Measurements from ENCODE around the gene ACR. TPM values are rescaled to one million over a fixed set of nuclear protein-coding genes. Genes with fewer than 3 reads are reported as not detected.
A peak's percentile ranks its signal among the peaks of the same experiment; 100 is the strongest.
"Not testable (repeated sequence)": the region's sequence is repeated elsewhere in the genome, so short reads cannot be mapped to it uniquely, and the experiment has no call there.

The ACR gene
- total and polyA plus RNA-seq, 2 of the 4 experiments (the other 2 are of a cell fraction) = not detected

DNA sequence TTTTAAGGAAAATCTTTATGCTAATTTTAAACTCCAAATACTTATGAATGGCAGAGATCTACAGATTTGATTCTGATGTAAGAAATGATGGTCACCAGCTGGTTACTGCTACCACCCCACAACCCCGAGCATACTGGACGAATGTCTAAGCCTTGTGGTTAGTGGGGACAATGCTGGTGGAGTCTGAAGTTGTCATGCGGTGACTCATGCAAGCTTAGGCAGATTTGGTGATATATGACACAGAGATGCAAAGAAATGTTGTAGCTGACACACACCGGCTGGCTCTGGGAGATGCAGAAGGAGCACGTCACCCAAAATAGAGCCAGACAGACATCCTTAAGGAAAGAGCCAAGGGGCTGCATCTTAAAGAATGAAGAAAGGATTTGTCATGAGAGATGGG, 48.9 kb downstream of the ACR start:
- POLR2A ChIA-PET (ENCODE audit: unreplicated experiment); H3K18ac ChIP-seq (ENCODE audit: low read depth, low read length); ATAC-seq (ENCODE audit: low read depth); H2BK120ac ChIP-seq (ENCODE audit: low read depth, low read length); in situ Hi-C loops (cut with MboI; ENCODE audit: low sequenced_read_pairs); H2BK5ac ChIP-seq (ENCODE audit: low read depth, low read length, poor library complexity, severe bottlenecking); H4K8ac ChIP-seq (ENCODE audit: low read depth in 2 of 2, low read length in 2 of 2); H2AK9ac ChIP-seq (replicated peaks; ENCODE audit: low read depth, low read length, poor library complexity); H3K27ac ChIP-seq (ENCODE audit: insufficient read depth, low read length); DNase-seq; H4K91ac ChIP-seq (ENCODE audit: insufficient read depth, low read depth, low read length); H3K9ac ChIP-seq (ENCODE audit: low read depth, low read length); H3K27me3 ChIP-seq (ENCODE audit: control insufficient read depth, insufficient read depth, low read length); H4K5ac ChIP-seq (ENCODE audit: low read depth, low read length); H3K36me3 ChIP-seq (ENCODE audit: control insufficient read depth, insufficient read depth, low read length); H3K9me3 ChIP-seq (ENCODE audit: control insufficient read depth, insufficient read depth, low read length); H2BK20ac ChIP-seq (ENCODE audit: low read depth, low read length); H3K4ac ChIP-seq (ENCODE audit: low read depth, low read length); H4K20me1 ChIP-seq (ENCODE audit: insufficient read depth, low read length); H2AFZ ChIP-seq (replicated peaks; ENCODE audit: low read length, poor library complexity); H3K56ac ChIP-seq (ENCODE audit: extremely low read depth, insufficient read depth, low read length); intact Hi-C loops (cut with micrococcal nuclease); CTCF ChIA-PET; H3K4me3 ChIP-seq (ENCODE audit: insufficient read depth, low read depth, low read length); H3K9me1 ChIP-seq (ENCODE audit: insufficient read depth, low read length); H3K4me1 ChIP-seq (ENCODE audit: control insufficient read depth, insufficient read depth, low read length); H3K4me2 ChIP-seq (ENCODE audit: low read depth, low read length); BruUV-seq (replicated peaks); H3K14ac ChIP-seq (replicated peaks; ENCODE audit: low read depth, low read length); H3K23ac ChIP-seq (ENCODE audit: low read depth, low read length); dilution Hi-C loops (cut with HindIII; ENCODE audit: low sequenced_read_pairs, unreplicated experiment); H2AK5ac ChIP-seq (ENCODE audit: low read depth, low read length); H2BK15ac ChIP-seq (ENCODE audit: low read depth, low read length): not testable (repeated sequence)
- TF ChIP-seq FOS (IDR thresholded peaks at IDR 0.05; ENCODE audit: low read depth, low read length) = 0 out of 2 replicates have a peak, but pooled peaks have one; percentile 14
- H3K79me1 ChIP-seq (ENCODE audit: low read depth in 1 of 2, low read length in 2 of 2) = peaks cover 3 to 12% of the 10 kb centered on the region in 2 experiments; a peak in 3 of 4 replicates
- no CpG with 5 or more reads among the region's 5 CpGs for WGBS, 2 experiments (ENCODE audit: extremely low coverage in 2 of 2, insufficient read length in 1 of 2)

Small RNAs within 50 kb of the gene (microRNA-seq; reads per million reads assigned to microRNA genes)
- not detected for gene RNU6-409P (ENCODE audit: insufficient read depth, insufficient read length)

Small RNAs within 50 kb of the gene (small RNA-seq; reads per million reads assigned to genes)
- gene RNU6-409P = 0 reads per million in 5 experiments

Other genes starting within 250 kb of the ACR start
- gene LMF2, start 230.5 kb upstream of the ACR start, total RNA-seq (2012; rRNA removed) = 15.6 and 16.8 TPM in 2 replicates
- gene LMF2, start 230.5 kb upstream of the ACR start, polyA plus RNA-seq (2012; rRNA removed) = 82.6 and 103 TPM in 2 replicates
- 36.4 and 38.5 TPM in 2 replicates for gene NCAPH2, start 230.0 kb upstream of the ACR start, total RNA-seq (2012; rRNA removed)
- gene NCAPH2, start 230.0 kb upstream of the ACR start, polyA plus RNA-seq (2012; rRNA removed) = 30.2 and 30.8 TPM in 2 replicates
- 1.3 and 1.7 TPM in 2 replicates for gene SCO2, start 212.6 kb upstream of the ACR start, total RNA-seq (2012; rRNA removed)
- gene SCO2, start 212.6 kb upstream of the ACR start, polyA plus RNA-seq (2012; rRNA removed) = 1.8 and 1.9 TPM in 2 replicates
- 0.18 and 0.28 TPM in 2 replicates for gene TYMP, start 208.2 kb upstream of the ACR start, total RNA-seq (2012; rRNA removed)
- 0.74 and 1.5 TPM in 2 replicates for gene TYMP, start 208.2 kb upstream of the ACR start, polyA plus RNA-seq (2012; rRNA removed)
- not detected in 2 replicates for gene KLHDC7B, start 192.3 kb upstream of the ACR start, total RNA-seq (2012; rRNA removed)
- gene KLHDC7B, start 192.3 kb upstream of the ACR start, polyA plus RNA-seq (2012; rRNA removed) = 0.03 and 0.05 TPM in 2 replicates
- gene SYCE3, start 175.3 kb upstream of the ACR start, total RNA-seq (2012; rRNA removed) = not detected in 2 replicates
- not detected in 2 replicates for gene SYCE3, start 175.3 kb upstream of the ACR start, polyA plus RNA-seq (2012; rRNA removed)
- gene CPT1B, start 159.8 kb upstream of the ACR start, total RNA-seq (2012; rRNA removed) = 0.36 and 0.56 TPM in 2 replicates
- 1.8 and 2.1 TPM in 2 replicates for gene CPT1B, start 159.8 kb upstream of the ACR start, polyA plus RNA-seq (2012; rRNA removed)
- 7.2 and 8.1 TPM in 2 replicates for gene CHKB, start 155.4 kb upstream of the ACR start, total RNA-seq (2012; rRNA removed)
- gene CHKB, start 155.4 kb upstream of the ACR start, polyA plus RNA-seq (2012; rRNA removed) = 35.3 and 36.9 TPM in 2 replicates
- under 0.01 TPM in 2 replicates for gene MAPK8IP2, start 137.4 kb upstream of the ACR start, total RNA-seq (2012; rRNA removed)
- 0.14 and 0.22 TPM in 2 replicates for gene MAPK8IP2, start 137.4 kb upstream of the ACR start, polyA plus RNA-seq (2012; rRNA removed)
- 3.1 and 3.4 TPM in 2 replicates for gene ARSA, start 110.1 kb upstream of the ACR start, total RNA-seq (2012; rRNA removed)
- 24.2 and 30.0 TPM in 2 replicates for gene ARSA, start 110.1 kb upstream of the ACR start, polyA plus RNA-seq (2012; rRNA removed)
- gene SHANK3, start 65.4 kb upstream of the ACR start, total RNA-seq (2012; rRNA removed) = 0.18 and 0.28 TPM in 2 replicates
- 1.5 and 2.2 TPM in 2 replicates for gene SHANK3, start 65.4 kb upstream of the ACR start, polyA plus RNA-seq (2012; rRNA removed)
- gene RABL2B, start 45.4 kb downstream of the ACR start, total RNA-seq (2012; rRNA removed) = 8.4 and 8.6 TPM in 2 replicates
- gene RABL2B, start 45.4 kb downstream of the ACR start, polyA plus RNA-seq (2012; rRNA removed) = 23.1 and 23.3 TPM in 2 replicates

Data from IMR-90 (cell line).